GM12878 (cell line): ENCODE data around the gene BCL11A. TPM values are rescaled to one million over a fixed set of nuclear protein-coding genes. Genes with fewer than 3 reads are reported as not detected.

ENCODE experiments used
- ATAC-seq: fragments of 200-7000 bp; cut with Tn5 transposase; 3 replicates; pipeline ENCODE4 v1.9.1; 2020; ENCODE audit warnings: mild to moderate bottlenecking, moderate library complexity
- BruUV-seq: library from RNA; stranded (reverse); fragments of 400-500 nt; replicated peaks from 2 replicates; lab custom pipeline; 2021; lab: Mats Ljungman, UMichigan
- CTCF ChIA-PET: fragments of 300-600 bp; sonication (Branson Sonifier 250); formaldehyde crosslinking; extraction: SDS; loops from one replicate; lab custom pipeline; 2021; ENCODE audit warnings: inconsistent platforms; lab: Yijun Ruan, JAX
- POLR2A ChIA-PET: fragments of 350-600 bp; formaldehyde crosslinking; extraction: SDS; loops from one replicate; lab custom pipeline; 2021; ENCODE audit warnings: inconsistent platforms; lab: Charles Lee
- RAD21 ChIA-PET: fragments of 300-600 bp; sonication (Branson Sonifier 250); formaldehyde crosslinking; loops from one replicate; lab custom pipeline; 2023; ENCODE audit warnings: antibody characterized with exemption; ENCODE audit not compliant: unreplicated experiment; lab: Charles Lee
- SMC1A ChIA-PET: fragments of 300-600 bp; sonication (Branson Sonifier 250); formaldehyde crosslinking; loops from one replicate; lab custom pipeline; 2023; ENCODE audit not compliant: unreplicated experiment, uncharacterized antibody; lab: Charles Lee
- DNase-seq: peaks from one replicate; pipeline ENCODE4 v3.0.0-alpha.2; 2011; ENCODE audit warnings: low read depth, low spot score
- FAIRE-seq: peaks from 3 replicates; lab custom pipeline; 2011; peaks lifted over from hg19 to GRCh38; lab: Jason Lieb, UNC
- H2AFZ ChIP-seq: 2 replicates; pipeline ENCODE4 v1.6.0; 2011; ENCODE audit warnings: low read depth, low read length, control low read depth; ENCODE audit not compliant: control insufficient read depth
- H3K27ac ChIP-seq: 2 replicates; pipeline ENCODE4 v1.5.1; 2011; ENCODE audit warnings: control low read depth; ENCODE audit not compliant: control insufficient read depth, insufficient read depth
- H3K27me3 ChIP-seq, 2 experiments: replicated peaks in 1 of 2; 2 replicates each; pipeline versions ENCODE4 v1.6.0 to v1.6.1; 2011; ENCODE audit warnings: low read length in 1 of 2; ENCODE audit not compliant: control insufficient read depth in 2 of 2, insufficient read depth in 2 of 2
- H3K36me3 ChIP-seq, 2 experiments: 2 replicates each; pipeline ENCODE4 v1.5.1; 2011; ENCODE audit warnings: low read length in 1 of 2; ENCODE audit not compliant: control insufficient read depth in 2 of 2, insufficient read depth in 2 of 2
- H3K4me1 ChIP-seq: 2 replicates; pipeline ENCODE4 v1.6.1; 2011; ENCODE audit warnings: mild to moderate bottlenecking, low read length, moderate library complexity, mixed read lengths; ENCODE audit not compliant: control insufficient read depth, insufficient read depth
- H3K4me2 ChIP-seq: 2 replicates; pipeline ENCODE4 v1.6.0; 2011; ENCODE audit warnings: control low read depth; ENCODE audit not compliant: control insufficient read depth, insufficient read depth
- H3K4me3 ChIP-seq: fragments of 200-600 bp; sonication (generic); 2 replicates; pipeline ENCODE4 v1.5.1; 2016
- H3K79me2 ChIP-seq: 2 replicates; pipeline ENCODE4 v1.6.0; 2011; ENCODE audit warnings: low read length; ENCODE audit not compliant: control insufficient read depth, insufficient read depth
- H3K9ac ChIP-seq: 2 replicates; pipeline ENCODE4 v1.8.0; 2011; ENCODE audit warnings: low read length, control low read depth, mixed read lengths; ENCODE audit not compliant: control insufficient read depth, insufficient read depth
- H3K9me3 ChIP-seq: replicated peaks from 3 replicates; pipeline ENCODE4 v1.5.1; 2011; ENCODE audit warnings: mild to moderate bottlenecking, low read length; ENCODE audit not compliant: control insufficient read depth, insufficient read depth
- H4K20me1 ChIP-seq: 2 replicates; pipeline ENCODE4 v1.6.0; 2011; ENCODE audit not compliant: control insufficient read depth, insufficient read depth
- ATF7 ChIP-seq: fragments of 450-650 bp; IDR thresholded peaks from 2 replicates; pipeline ENCODE4 v1.6.1; 2016; ENCODE audit warnings: low read depth, mild to moderate bottlenecking
- BCL11A ChIP-seq: IDR thresholded peaks from 2 replicates; pipeline ENCODE4 v1.6.1; 2011; ENCODE audit warnings: low read depth, low read length
- BRCA1 ChIP-seq: IDR thresholded peaks from 2 replicates; pipeline ENCODE4 v1.6.1; 2011; ENCODE audit warnings: low read depth, low read length, improper control_type of control experiment
- HCFC1 ChIP-seq: fragments of 150-350 bp; IDR thresholded peaks from 2 replicates; pipeline ENCODE4 v1.6.1; 2014; ENCODE audit warnings: low read length
- NR2C1 ChIP-seq: fragments of 450-650 bp; IDR thresholded peaks from 2 replicates; pipeline ENCODE4 v1.6.1; 2017; ENCODE audit warnings: antibody characterized with exemption, mild to moderate bottlenecking, moderate library complexity
- PAX8 ChIP-seq: fragments of 450-650 bp; IDR thresholded peaks from 2 replicates; pipeline ENCODE4 v1.6.1; 2017; ENCODE audit warnings: mild to moderate bottlenecking, moderate library complexity
- SKIL ChIP-seq: fragments of 450-650 bp; IDR thresholded peaks from 2 replicates; pipeline ENCODE4 v1.6.1; 2017; ENCODE audit warnings: mild to moderate bottlenecking, low read depth, inconsistent platforms; ENCODE audit not compliant: poor library complexity, severe bottlenecking
- SMARCA5 ChIP-seq: fragments of 450-650 bp; IDR thresholded peaks from 2 replicates; pipeline ENCODE4 v1.6.1; 2017; ENCODE audit warnings: mild to moderate bottlenecking
- ZNF384 ChIP-seq: IDR thresholded peaks from 2 replicates; pipeline ENCODE4 v1.6.1; 2012; ENCODE audit warnings: low read depth, mild to moderate bottlenecking, low read length, improper control_type of control experiment, borderline replicate concordance
- ZNF592 ChIP-seq: fragments of 450-650 bp; IDR thresholded peaks from 2 replicates; pipeline ENCODE4 v1.6.1; 2017; ENCODE audit warnings: mild to moderate bottlenecking, moderate library complexity
- WGBS: methylation state at CpG from one replicate; pipeline ENCODE4 v1.1.6; 2016; ENCODE audit warnings: low lambda C conversion rate; ENCODE audit not compliant: insufficient replicate concordance, insufficient coverage; ENCODE audit errors: missing lambda C conversion rate; 5-methylcytosine and 5-hydroxymethylcytosine counted together
- in situ Hi-C: fragments of 300-500 bp; cut with MboI; formaldehyde crosslinking; loops from 9 replicates; pipeline ENCODE4 v1.14.3; 2018; ENCODE audit warnings: mixed read lengths
- intact Hi-C: fragments of 100-400 bp; cut with micrococcal nuclease; formaldehyde crosslinking; loops from one replicate; pipeline ENCODE4 v1.14.2; 2022; ENCODE audit not compliant: unreplicated experiment
- polyA plus RNA-seq, 11 experiments: library from polyadenylated mRNA; depleted of rRNA in 4 of 11; unstranded in 6 of 11; stranded (reverse) in 5 of 11; fragments of >200 nt; fragmentation: Nextera tagmentation in 4 of 11; fragmentation: Illumina TruSeq in 1 of 11; extraction: Ambion mirVana in 4 of 11; extraction: Trizol in 1 of 11; gene quantifications; 1 replicate in 1 of 11; 2 replicates in 10 of 11; pipeline versions ENCODE4 v1.2.1 to v1.2.3, GENCODE V29; 2011 to 2016; ENCODE audit warnings: inconsistent platforms in 2 of 11, missing spikeins in 2 of 11, low read depth in 1 of 11
- total RNA-seq, 4 experiments: library from RNA; depleted of rRNA in 3 of 4; stranded (reverse); fragments of >200 nt in 3 of 4; fragmentation: Illumina TruSeq in 1 of 4; extraction: Trizol in 1 of 4; gene quantifications; 2 replicates each; pipeline versions ENCODE4 v1.2.1 to v1.2.3, GENCODE V29; 2013 to 2021

Gene BCL11A
- total and polyA plus RNA-seq, 10 of the 15 experiments (the other 5 are each of a cell fraction or from before 2014, with no cell fraction given): 7.5 to 26.6 (median 11.1) TPM; not detected in 1

GRCh38 chr2:60528281-60529020 is 25.0 kb downstream of the BCL11A start:
- H3K4me3 ChIP-seq: no peak overlapping the region
- CTCF ChIA-PET: interaction anchor here (1.4 kb wide), 1 partner anchor 12 kb away, joined by 6 read pairs; no protein-coding TSS in a partner anchor
- no peak for TF ChIP-seq BCL11A
- TF ChIP-seq ATF7: no peak
- TF ChIP-seq HCFC1: no peak
- no peak for TF ChIP-seq SMARCA5
- no peak for TF ChIP-seq NR2C1
- DNase-seq: no peak
- RAD21 ChIA-PET: interaction anchor here (1.2 kb wide), 1 partner anchor 13 kb away, joined by 3 read pairs; no protein-coding TSS in a partner anchor
- H3K9me3 ChIP-seq: no peaks in the 10 kb centered on the region
- no peaks in the 10 kb centered on the region for H4K20me1 ChIP-seq
- in situ Hi-C loops (no loop called here), intact Hi-C loops (no loop called here)
- H3K36me3 ChIP-seq: peaks cover 0 to 4% of the 10 kb centered on the region in 2 experiments; a peak in 1 of 4 replicates
- no TSS peak for BruUV-seq
- no peaks in the 10 kb centered on the region for H3K27me3 ChIP-seq
- H3K79me2 ChIP-seq: peaks cover 77% of the 10 kb centered on the region
- H3K9ac ChIP-seq: no peak overlapping the region
- no peak overlapping the region for H2AFZ ChIP-seq
- FAIRE-seq: no peak
- H3K4me2 ChIP-seq: no peak overlapping the region
- POLR2A ChIA-PET: no interaction called here
- 77% methylated on average over 9 of the region's 9 CpGs for WGBS
- ATAC-seq: no peak
- peaks cover 26% of the 10 kb centered on the region for H3K4me1 ChIP-seq
- SMC1A ChIA-PET: interaction anchor here (1.3 kb wide), 1 partner anchor 13 kb away, joined by 4 read pairs; no protein-coding TSS in a partner anchor
- H3K27ac ChIP-seq: 0 out of 2 replicates have a peak overlapping the region, but pooled peaks have one; percentile 15

- BruUV-seq: no TSS peak
These were observed 25.7 kb downstream of the BCL11A start for GRCh38 chr2:60527762-60528161.

More at GRCh38 chr2:60527762-60528161, 25.7 kb downstream of the BCL11A start:
- no peak for TF ChIP-seq SKIL
- no peak for TF ChIP-seq ZNF384
- TF ChIP-seq BRCA1: no peak
- no peak for TF ChIP-seq HCFC1
- TF ChIP-seq PAX8: no peak
- no peak for TF ChIP-seq ZNF592
- no peak for ATAC-seq
- CTCF ChIA-PET: interaction anchor here (1.3 kb wide), 1 partner anchor 9 kb away, joined by 3 read pairs; no protein-coding TSS in a partner anchor
- Histone ChIP-seq H3K4me2 (no peak overlapping the region), H2AFZ (no peak overlapping the region), H3K27me3 (no peaks in the 10 kb centered on the region), H4K20me1 (no peaks in the 10 kb centered on the region), H3K27ac (no peak overlapping the region), H3K79me2 (peaks cover 71% of the 10 kb centered on the region), H3K4me1 (peaks cover 27% of the 10 kb centered on the region), H3K36me3 (peaks cover 0 to 4% of the 10 kb centered on the region in 2 experiments; a peak in 1 of 4 replicates), H3K9me3 (no peaks in the 10 kb centered on the region), H3K9ac (no peak overlapping the region), H3K4me3 (no peak overlapping the region)
- RAD21 ChIA-PET: no interaction called here
- FAIRE-seq: no peak
- in situ Hi-C loops (no loop called here), intact Hi-C loops (no loop called here)
- WGBS: 89% methylated on average over 8 of the region's 8 CpGs
- POLR2A ChIA-PET: no interaction called here
- SMC1A ChIA-PET: no interaction called here
- DNase-seq: no peak
